Stomach (tissue), 4 donors: ENCODE data around the gene PHF19.

ENCODE experiments used
- CTCF ChIP-seq, 7 experiments: fragments of 450-650 bp in 4 of 7; fragments of 200-600 bp in 3 of 7; sonication (generic) in 3 of 7; IDR thresholded peaks; one replicate each; pipeline ENCODE4 v1.5.1; 2016 to 2019; ENCODE audit warnings: antibody characterized with exemption in 7 of 7, control low read depth in 2 of 7, mild to moderate bottlenecking in 1 of 7
- POLR2A ChIP-seq, 4 donors: fragments of 450-650 bp; IDR thresholded peaks; one replicate each; pipeline ENCODE4 v1.6.1; 2016; ENCODE audit warnings: antibody characterized with exemption in 4 of 4, control low read depth in 2 of 4, mild to moderate bottlenecking in 1 of 4, moderate library complexity in 1 of 4
- POLR2AphosphoS5 ChIP-seq, 3 donors: sonication (generic); formaldehyde crosslinking; IDR thresholded peaks; one replicate each; pipeline ENCODE4 v1.6.1; 2016; ENCODE audit warnings: antibody characterized with exemption in 3 of 3

GRCh38 chr9:120910643-120911042, 33.7 kb upstream of the PHF19 start:
- no peak for TF ChIP-seq CTCF (IDR thresholded peaks at IDR 0.05)
- no peak for TF ChIP-seq POLR2A (IDR thresholded peaks at IDR 0.05)
- TF ChIP-seq POLR2AphosphoS5 (IDR thresholded peaks at IDR 0.05), result no peak
